ENCODE measurements around the gene GMDS. TPM values are rescaled to one million over a fixed set of nuclear protein-coding genes. Genes with fewer than 3 reads are reported as not detected.
A peak's percentile ranks its signal among the peaks of the same experiment; 100 is the strongest.

GMDS gene
- polyA plus RNA-seq, 1 donor (not counting 4 experiments of a cell fraction or from before 2014, with no cell fraction given) = 22.1 TPM

GRCh38 chr6:1987640-1988039 lies 257.8 kb downstream of the GMDS start:
- no peaks in the 10 kb centered on the region for H3K9me1 ChIP-seq (ENCODE audit: control insufficient read depth, extremely low read depth, insufficient read depth, low read length)
- DNase-seq (ENCODE audit: low read depth, low spot score) = no peak
- H3K9ac ChIP-seq (ENCODE audit: control insufficient read depth, extremely low read depth, insufficient read depth, low read length) = no peak overlapping the region
- TF ChIP-seq CTCF (optimal IDR thresholded peaks at IDR 0.05 in 1 of 3, IDR thresholded peaks at IDR 0.05 in 1 of 3, conservative IDR thresholded peaks at IDR 0.05 in 1 of 3; ENCODE audit: extremely low read depth in 1 of 3, insufficient read depth in 2 of 3, low read length in 3 of 3) (no peak), EZH2 (IDR thresholded peaks at IDR 0.05; ENCODE audit: low read length) (no peak)
- no peak overlapping the region for H3K4me3 ChIP-seq (ENCODE audit: control insufficient read depth in 2 of 3, extremely low read depth in 1 of 3, insufficient read depth in 2 of 3, low read depth in 1 of 3, low read length in 3 of 3)
- no peak overlapping the region for H2AFZ ChIP-seq (ENCODE audit: control insufficient read depth, low read length)
- H3K36me3 ChIP-seq (ENCODE audit: control insufficient read depth in 2 of 2, extremely low read depth in 1 of 2, insufficient read depth in 2 of 2, low read length in 2 of 2) = no peaks in the 10 kb centered on the region
- H4K20me1 ChIP-seq (ENCODE audit: control insufficient read depth, extremely low read depth, insufficient read depth, low read length) = no peaks in the 10 kb centered on the region
- H3K27me3 ChIP-seq (ENCODE audit: control insufficient read depth, extremely low read depth, insufficient read depth, low read length) = no peaks in the 10 kb centered on the region
- peak; percentile 80 for FAIRE-seq
- no peak overlapping the region for H3K27ac ChIP-seq (ENCODE audit: control insufficient read depth, insufficient read depth, low read length)
- no peaks in the 10 kb centered on the region for H3K79me2 ChIP-seq (ENCODE audit: control insufficient read depth, insufficient read depth, low read length)
- no peak overlapping the region for H3K4me2 ChIP-seq (ENCODE audit: control insufficient read depth, extremely low read depth, insufficient read depth, low read depth, low read length)
- peaks cover 11% of the 10 kb centered on the region for H3K4me1 ChIP-seq (ENCODE audit: control insufficient read depth, extremely low read depth, insufficient read depth, low read length)
- dilution Hi-C loops (cut with MboI; ENCODE audit: extremely low pct_ligation_motif_present, low sequenced_read_pairs) = no loop called here
- H3K9me3 ChIP-seq (ENCODE audit: control insufficient read depth, low read depth, low read length) = no peaks in the 10 kb centered on the region

GRCh38 chr6:1986454-1987243 lies 258.8 kb downstream of the GMDS start:
- no peaks in the 10 kb centered on the region for H3K9me1 ChIP-seq (ENCODE audit: control insufficient read depth, extremely low read depth, insufficient read depth, low read length)
- no peak overlapping the region for H3K27ac ChIP-seq (ENCODE audit: control insufficient read depth, insufficient read depth, low read length)
- peaks cover 10% of the 10 kb centered on the region for H3K4me1 ChIP-seq (ENCODE audit: control insufficient read depth, extremely low read depth, insufficient read depth, low read length)
- H3K9me3 ChIP-seq (ENCODE audit: control insufficient read depth, low read depth, low read length) = no peaks in the 10 kb centered on the region
- H3K36me3 ChIP-seq (ENCODE audit: control insufficient read depth in 2 of 2, extremely low read depth in 1 of 2, insufficient read depth in 2 of 2, low read length in 2 of 2) = no peaks in the 10 kb centered on the region
- H3K4me3 ChIP-seq (ENCODE audit: control insufficient read depth in 2 of 3, extremely low read depth in 1 of 3, insufficient read depth in 2 of 3, low read depth in 1 of 3, low read length in 3 of 3) = no peak overlapping the region
- no peaks in the 10 kb centered on the region for H3K27me3 ChIP-seq (ENCODE audit: control insufficient read depth, extremely low read depth, insufficient read depth, low read length)
- dilution Hi-C loops (cut with MboI; ENCODE audit: extremely low pct_ligation_motif_present, low sequenced_read_pairs) = no loop called here
- H3K4me2 ChIP-seq (ENCODE audit: control insufficient read depth, extremely low read depth, insufficient read depth, low read depth, low read length) = no peak overlapping the region
- H3K79me2 ChIP-seq (ENCODE audit: control insufficient read depth, insufficient read depth, low read length) = no peaks in the 10 kb centered on the region
- no peak overlapping the region for H2AFZ ChIP-seq (ENCODE audit: control insufficient read depth, low read length)
- TF ChIP-seq EZH2 (IDR thresholded peaks at IDR 0.05; ENCODE audit: low read length) = no peak
- TF ChIP-seq CTCF (optimal IDR thresholded peaks at IDR 0.05 in 1 of 3, IDR thresholded peaks at IDR 0.05 in 1 of 3, conservative IDR thresholded peaks at IDR 0.05 in 1 of 3; ENCODE audit: extremely low read depth in 1 of 3, insufficient read depth in 2 of 3, low read length in 3 of 3) = no peak
- no peak overlapping the region for H3K9ac ChIP-seq (ENCODE audit: control insufficient read depth, extremely low read depth, insufficient read depth, low read length)
- no peak for FAIRE-seq
- H4K20me1 ChIP-seq (ENCODE audit: control insufficient read depth, extremely low read depth, insufficient read depth, low read length) = no peaks in the 10 kb centered on the region
- DNase-seq (ENCODE audit: low read depth, low spot score) = no peak

All from keratinocyte (primary cell).